GM21423 (cell line): ENCODE measurements around the gene ERGIC1.

Source experiments
- ATAC-seq: cut with Tn5 transposase; IDR thresholded peaks from one replicate; pipeline ENCODE4 v1.9.1; 2021; ENCODE audit warnings: mild to moderate bottlenecking, moderate library complexity; ENCODE audit not compliant: unreplicated experiment

ERGIC1 gene

GRCh38 chr5:172959824-172960799 is 126.1 kb downstream of the ERGIC1 start:
- no peak for ATAC-seq

- ATAC-seq: no peak
Observed at GRCh38 chr5:172969921-172970320, 135.9 kb downstream of the ERGIC1 start.

GRCh38 chr5:172971482-172971881 is 137.4 kb downstream of the ERGIC1 start:
- ATAC-seq: no peak

- no peak for ATAC-seq
Observed at GRCh38 chr5:172972552-172972951, 138.5 kb downstream of the ERGIC1 start.

GRCh38 chr5:172973127-172973916 is 139.3 kb downstream of the ERGIC1 start:
- ATAC-seq: no peak

GRCh38 chr5:172973931-172974330 is 139.9 kb downstream of the ERGIC1 start:
- no peak for ATAC-seq

- ATAC-seq: no peak
Observed at GRCh38 chr5:172975289-172975688, 141.2 kb downstream of the ERGIC1 start.

GRCh38 chr5:172979778-172980177 is 145.7 kb downstream of the ERGIC1 start:
- no peak for ATAC-seq

GRCh38 chr5:172981931-172982330 is 147.9 kb downstream of the ERGIC1 start:
- no peak for ATAC-seq

- ATAC-seq: peak; percentile 92
Observed at GRCh38 chr5:172983542-172984243, 149.6 kb downstream of the ERGIC1 start, which contains the start of gene ATP6V0E1. ATP6V0E1 (plus strand) TSS chr5:172983771; CDS start chr5:172983861, 90 bp downstream.

- peak; percentile 57 for ATAC-seq
Observed at GRCh38 chr5:172984244-172984953, 150.3 kb downstream of the ERGIC1 start.

- no peak for ATAC-seq
Observed at GRCh38 chr5:172985596-172985995, 151.5 kb downstream of the ERGIC1 start.

GRCh38 chr5:172988276-172988675 is 154.2 kb downstream of the ERGIC1 start:
- ATAC-seq: no peak

- ATAC-seq: no peak
Observed at GRCh38 chr5:172990776-172991175, 156.7 kb downstream of the ERGIC1 start.

- no peak for ATAC-seq
Observed at GRCh38 chr5:172994405-172994804, 160.4 kb downstream of the ERGIC1 start.

GRCh38 chr5:172999372-172999973 is 165.4 kb downstream of the ERGIC1 start:
- no peak for ATAC-seq

- no peak for ATAC-seq
Observed at GRCh38 chr5:172999974-173000373, 165.9 kb downstream of the ERGIC1 start.

GRCh38 chr5:173001229-173001841 is 167.3 kb downstream of the ERGIC1 start:
- peak; percentile 83 for ATAC-seq
